Mucosa of descending colon (tissue), 3 donors: ENCODE results near the gene BMPER. TPM values are rescaled to one million over a fixed set of nuclear protein-coding genes. Genes with fewer than 3 reads are reported as not detected.

Source experiments
- ATAC-seq: fragments of 200-7000 bp; cut with Tn5 transposase; one replicate; pipeline ENCODE4 v1.9.1; 2020; ENCODE audit warnings: mild to moderate bottlenecking, moderate library complexity
- DNase-seq, 3 donors: peaks; one replicate each; pipeline ENCODE4 v3.0.0-alpha.2; 2020
- H3K36me3 ChIP-seq: fragments of 200-600 bp; one replicate; pipeline ENCODE4 v1.8.0; 2021; ENCODE audit warnings: low read depth, mild to moderate bottlenecking
- H3K4me1 ChIP-seq: fragments of 200-600 bp; one replicate; pipeline ENCODE4 v1.8.0; 2021; ENCODE audit warnings: low read depth, mild to moderate bottlenecking
- H3K4me3 ChIP-seq: fragments of 200-600 bp; one replicate; pipeline ENCODE4 v1.8.0; 2021; ENCODE audit warnings: mild to moderate bottlenecking
- H3K9me3 ChIP-seq: fragments of 200-600 bp; one replicate; pipeline ENCODE4 v1.8.0; 2021; ENCODE audit warnings: mild to moderate bottlenecking
- intact Hi-C, 2 donors: fragments of 100-400 bp; cut with DNase I in 1 of 2; cut with micrococcal nuclease in 1 of 2; formaldehyde crosslinking; loops; one replicate each; pipeline versions ENCODE4 v1.11.0 to v1.11.1; 2022; cut with DNase I, micrococcal nuclease
- total RNA-seq, 3 donors: library from RNA; stranded (reverse); fragmentation: NEBNext Ultra II Directional in 2 of 3; extraction: Animal tissue kit (Norgen Biotek cat#: 25700) in 2 of 3; gene quantifications; one replicate each; pipeline versions ENCODE4 v1.2.1 to v1.2.4, GENCODE V29; 2021 to 2023
- TF ChIP-seq, protein P1 (sequence below): fragments of 200-600 bp; IDR thresholded peaks from one replicate; pipeline ENCODE4 v1.8.0; 2022; ENCODE audit warnings: antibody characterized with exemption, mild to moderate bottlenecking
- donor health status: DM: no; HTN: no; CAD: no; lungs with moderate emphysema.
- donor health status: DM: no; HTN: no; CAD: no.
- donor health status: DM: no; HTN: yes; CAD: no.

Gene BMPER
- total RNA-seq, 3 donors from 2014 or later = 1.3 to 2.0 (median 1.4) TPM

DNA sequence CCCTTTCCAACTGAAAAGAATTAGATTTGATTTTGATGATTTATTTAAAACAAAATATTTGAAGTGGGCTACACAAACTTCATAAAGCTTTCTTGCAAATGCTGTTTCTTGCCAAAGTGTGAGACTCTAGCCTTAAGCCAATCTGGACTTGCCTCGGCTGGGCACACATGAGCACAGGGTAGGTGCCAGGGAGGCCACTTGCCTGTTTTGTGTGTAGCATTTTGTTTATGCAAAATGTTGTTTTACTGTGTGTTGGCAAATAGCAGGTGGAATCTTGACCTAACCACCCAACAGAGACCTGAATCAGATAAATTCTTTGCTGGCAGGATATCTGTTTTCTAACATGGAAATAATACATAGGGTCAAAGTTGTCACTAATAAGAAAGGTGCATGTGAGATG, 161.1 kb downstream of the BMPER start:
- Histone ChIP-seq H3K36me3 (no peaks in the 10 kb centered on the region), H3K9me3 (no peaks in the 10 kb centered on the region), H3K4me1 (no peaks in the 10 kb centered on the region), H3K4me3 (no peak overlapping the region)
- intact Hi-C loops = no loop called here
- TF ChIP-seq, protein P1, sequence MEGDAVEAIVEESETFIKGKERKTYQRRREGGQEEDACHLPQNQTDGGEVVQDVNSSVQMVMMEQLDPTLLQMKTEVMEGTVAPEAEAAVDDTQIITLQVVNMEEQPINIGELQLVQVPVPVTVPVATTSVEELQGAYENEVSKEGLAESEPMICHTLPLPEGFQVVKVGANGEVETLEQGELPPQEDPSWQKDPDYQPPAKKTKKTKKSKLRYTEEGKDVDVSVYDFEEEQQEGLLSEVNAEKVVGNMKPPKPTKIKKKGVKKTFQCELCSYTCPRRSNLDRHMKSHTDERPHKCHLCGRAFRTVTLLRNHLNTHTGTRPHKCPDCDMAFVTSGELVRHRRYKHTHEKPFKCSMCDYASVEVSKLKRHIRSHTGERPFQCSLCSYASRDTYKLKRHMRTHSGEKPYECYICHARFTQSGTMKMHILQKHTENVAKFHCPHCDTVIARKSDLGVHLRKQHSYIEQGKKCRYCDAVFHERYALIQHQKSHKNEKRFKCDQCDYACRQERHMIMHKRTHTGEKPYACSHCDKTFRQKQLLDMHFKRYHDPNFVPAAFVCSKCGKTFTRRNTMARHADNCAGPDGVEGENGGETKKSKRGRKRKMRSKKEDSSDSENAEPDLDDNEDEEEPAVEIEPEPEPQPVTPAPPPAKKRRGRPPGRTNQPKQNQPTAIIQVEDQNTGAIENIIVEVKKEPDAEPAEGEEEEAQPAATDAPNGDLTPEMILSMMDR = no peak
- DNase-seq = no peak
- no peak for ATAC-seq

DNA sequence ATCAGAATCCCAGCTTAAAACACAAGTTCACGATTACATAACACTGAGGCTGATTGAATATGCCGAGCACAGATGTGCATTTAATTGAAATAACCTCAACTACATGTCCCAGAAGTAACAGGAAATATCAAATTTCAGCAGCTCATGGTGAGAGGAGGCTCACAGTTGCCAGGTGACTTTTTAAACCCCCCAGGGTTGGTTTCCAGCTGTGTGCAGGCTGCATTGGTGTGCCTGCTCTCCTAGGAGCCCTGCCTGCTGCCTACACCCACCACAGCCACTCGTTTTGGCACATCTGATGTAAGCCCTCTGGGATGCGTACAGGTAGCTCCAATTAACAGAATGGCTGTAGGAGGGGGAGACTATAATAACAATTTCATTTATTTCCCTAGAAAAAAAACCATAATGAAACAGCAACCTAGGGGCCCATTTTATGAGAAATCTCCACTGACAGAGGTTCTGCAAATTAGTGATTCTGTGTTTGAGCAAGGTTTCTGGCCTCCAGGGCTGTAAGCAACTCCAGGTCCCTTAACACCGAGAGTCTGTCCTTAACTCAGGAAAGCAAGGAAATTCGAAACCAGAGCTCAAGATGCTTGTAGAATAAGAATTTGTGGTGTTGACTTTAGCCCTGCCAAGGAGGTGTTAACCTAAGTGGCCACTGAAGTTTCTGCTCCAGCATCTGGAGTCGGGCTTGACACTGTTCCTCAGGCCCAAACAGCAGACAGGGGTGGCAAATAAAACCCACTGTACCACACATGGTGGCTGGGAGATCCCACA, 161.9 kb downstream of the BMPER start:
- H3K9me3 ChIP-seq = no peaks in the 10 kb centered on the region
- H3K4me1 ChIP-seq = no peaks in the 10 kb centered on the region
- no peak overlapping the region for H3K4me3 ChIP-seq
- TF ChIP-seq, protein P1 = no peak
- intact Hi-C loops = no loop called here
- ATAC-seq (no peak), DNase-seq (no peak)
- H3K36me3 ChIP-seq = no peaks in the 10 kb centered on the region

DNA sequence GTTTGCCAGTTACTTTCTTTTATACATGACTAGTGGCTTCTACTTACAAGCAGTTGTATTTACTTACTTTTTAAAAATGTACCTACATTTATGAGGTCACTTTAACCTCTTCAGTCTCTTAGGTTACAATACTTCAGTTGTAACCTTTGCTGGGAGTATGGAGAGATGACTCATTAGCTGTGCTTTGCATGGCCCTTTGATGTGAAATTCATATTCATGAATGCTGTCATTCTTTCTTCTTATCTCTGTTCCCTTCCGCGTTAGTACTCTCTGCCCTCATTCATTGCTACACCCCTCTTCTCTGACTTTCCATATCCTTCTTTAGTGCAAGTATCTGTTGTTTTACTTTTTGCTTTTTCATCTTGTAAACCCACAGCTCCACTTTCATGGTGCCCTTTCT, 164.3 kb downstream of the BMPER start:
- Histone ChIP-seq H3K4me3 (no peak overlapping the region), H3K9me3 (no peaks in the 10 kb centered on the region), H3K4me1 (no peaks in the 10 kb centered on the region), H3K36me3 (no peaks in the 10 kb centered on the region)
- TF ChIP-seq, protein P1 = no peak
- no peak for DNase-seq
- intact Hi-C loops = no loop called here
- peak; percentile 87 for ATAC-seq

DNA sequence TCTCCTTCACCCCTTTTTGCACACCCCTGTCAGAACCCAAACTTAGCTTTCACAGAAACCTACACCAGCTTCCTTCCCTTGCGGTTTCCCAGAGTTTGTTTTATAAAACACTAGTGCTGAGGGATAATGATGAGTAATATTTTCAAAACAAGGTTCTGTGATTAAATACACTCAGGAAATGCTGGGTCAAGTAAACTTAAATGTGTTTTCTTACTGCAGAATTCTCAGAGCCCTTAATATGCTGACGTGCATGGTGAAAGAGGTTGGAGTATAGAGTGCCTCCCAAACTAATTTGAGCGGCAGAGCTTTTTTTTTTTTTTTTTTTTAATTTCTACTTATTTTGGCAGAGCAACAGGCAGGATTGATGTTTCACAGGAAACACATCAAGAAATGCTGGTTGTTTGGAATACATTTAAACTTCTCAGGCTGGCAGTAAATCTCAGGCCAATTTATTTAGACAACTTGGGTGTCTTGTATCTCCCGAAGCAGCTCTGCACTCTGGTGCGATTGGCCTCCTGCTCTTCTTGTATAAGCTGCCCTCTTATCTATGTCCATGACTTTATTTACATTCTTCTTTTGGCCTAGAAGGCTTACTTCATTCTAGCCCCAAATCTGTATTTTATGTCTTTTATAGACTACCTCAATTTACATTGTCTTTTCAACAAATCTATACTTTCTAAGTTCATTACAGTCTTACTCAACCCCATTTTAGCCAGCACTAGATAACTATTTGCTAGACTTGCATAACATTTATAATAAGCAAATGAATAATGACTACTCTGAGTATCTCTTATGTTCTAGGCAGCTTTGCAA, 165.4 kb downstream of the BMPER start:
- no peak for DNase-seq
- H3K4me3 ChIP-seq = no peak overlapping the region
- TF ChIP-seq, protein P1 = no peak
- intact Hi-C loops = no loop called here
- H3K9me3 ChIP-seq = no peaks in the 10 kb centered on the region
- no peaks in the 10 kb centered on the region for H3K36me3 ChIP-seq
- no peak for ATAC-seq
- H3K4me1 ChIP-seq = no peaks in the 10 kb centered on the region

DNA sequence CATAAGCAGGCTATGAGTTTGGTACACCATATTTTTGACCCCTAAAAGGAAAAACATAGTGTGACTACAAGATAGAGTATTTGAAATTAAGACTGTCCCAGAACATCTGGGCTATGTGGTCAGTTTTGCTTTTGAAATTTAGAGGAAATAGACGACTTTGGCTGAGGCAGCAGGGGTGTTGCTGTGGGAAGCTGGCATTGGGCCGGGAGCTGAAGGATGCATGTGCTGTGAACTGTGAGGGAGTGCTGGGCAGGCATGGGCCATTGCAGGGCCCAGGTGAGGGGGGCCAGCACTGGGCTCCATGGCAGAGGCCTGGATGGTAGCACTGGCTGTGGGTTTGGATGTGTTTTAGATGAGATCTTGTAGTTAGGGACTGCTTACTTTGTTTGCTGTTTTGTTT, 168.3 kb downstream of the BMPER start:
- TF ChIP-seq, protein P1 = no peak
- H3K36me3 ChIP-seq = no peaks in the 10 kb centered on the region
- DNase-seq (peak in 1 of 3 donors; percentile 48), ATAC-seq (no peak)
- intact Hi-C loops = no loop called here
- H3K4me3 ChIP-seq = no peak overlapping the region
- H3K9me3 ChIP-seq = no peaks in the 10 kb centered on the region
- no peaks in the 10 kb centered on the region for H3K4me1 ChIP-seq
